Fibroblast of lung (primary cell): Measurements from ENCODE around the gene SHANK3. TPM values are rescaled to one million over a fixed set of nuclear protein-coding genes. Genes with fewer than 3 reads are reported as not detected.
"Not testable (repeated sequence)": the region's sequence is repeated elsewhere in the genome, so short reads cannot be mapped to it uniquely, and the experiment has no call there.

ENCODE experiments used
- DNase-seq, 2 donors: peaks; one replicate each; pipeline versions ENCODE4 v3.0.0 to v3.0.0-alpha.2; 2010; ENCODE audit warnings: low read depth in 2 of 2
- H2AFZ ChIP-seq: 2 replicates; pipeline ENCODE4 v1.5.1; 2012; ENCODE audit warnings: low read length, control low read depth, inconsistent platforms
- H3K27ac ChIP-seq: 2 replicates; pipeline ENCODE4 v1.5.1; 2011; ENCODE audit warnings: low read length, control low read depth; ENCODE audit not compliant: insufficient read depth
- H3K27me3 ChIP-seq: 2 replicates; pipeline ENCODE4 v1.5.1; 2011; ENCODE audit warnings: mild to moderate bottlenecking, low read length; ENCODE audit not compliant: control insufficient read depth, insufficient read depth
- H3K36me3 ChIP-seq: 2 replicates; pipeline ENCODE4 v1.5.1; 2011; ENCODE audit warnings: low read length; ENCODE audit not compliant: control insufficient read depth, insufficient read depth
- H3K4me1 ChIP-seq: 2 replicates; pipeline ENCODE4 v1.5.1; 2011; ENCODE audit warnings: low read length; ENCODE audit not compliant: control insufficient read depth, insufficient read depth; ENCODE audit errors: extremely low read depth
- H3K4me2 ChIP-seq: 2 replicates; pipeline ENCODE4 v1.5.1; 2011; ENCODE audit warnings: low read length, control low read depth; ENCODE audit not compliant: insufficient read depth; ENCODE audit errors: extremely low read depth
- H3K4me3 ChIP-seq, 4 experiments: fragments of 200-600 bp in 1 of 4; sonication (generic) in 1 of 4; replicated peaks in 1 of 4; 2 replicates each; pipeline ENCODE4 v1.5.1; 2011 to 2016; ENCODE audit warnings: low read length in 4 of 4, low read depth in 3 of 4, mild to moderate bottlenecking in 3 of 4, control low read depth in 2 of 4, inconsistent platforms in 1 of 4, mixed read lengths in 1 of 4; ENCODE audit not compliant: insufficient read depth in 1 of 4; ENCODE audit errors: control extremely low read depth in 1 of 4
- H3K79me2 ChIP-seq: 2 replicates; pipeline ENCODE4 v1.5.1; 2012; ENCODE audit warnings: mild to moderate bottlenecking, low read length, inconsistent platforms; ENCODE audit not compliant: control insufficient read depth, insufficient read depth
- H3K9ac ChIP-seq: 2 replicates; pipeline ENCODE4 v1.5.1; 2011; ENCODE audit warnings: mild to moderate bottlenecking, low read length, control low read depth; ENCODE audit not compliant: insufficient read depth
- H3K9me3 ChIP-seq: 2 replicates; pipeline ENCODE4 v1.5.1; 2012; ENCODE audit warnings: low read depth, low read length; ENCODE audit not compliant: control insufficient read depth, insufficient read depth
- H4K20me1 ChIP-seq: 2 replicates; pipeline ENCODE4 v1.5.1; 2011; ENCODE audit warnings: low read length; ENCODE audit not compliant: control insufficient read depth, insufficient read depth; ENCODE audit errors: extremely low read depth
- EZH2 ChIP-seq: IDR thresholded peaks from 2 replicates; pipeline ENCODE4 v1.5.1; 2012; ENCODE audit warnings: low read length, control low read depth, mild to moderate bottlenecking; ENCODE audit errors: missing control alignments
- polyA plus RNA-seq, 2 donors: library from polyadenylated mRNA; depleted of rRNA in 1 of 2; stranded (reverse) in 1 of 2; unstranded in 1 of 2; fragments of >200 nt; gene quantifications; 2 replicates each; pipeline ENCODE4 v1.2.1, GENCODE V29; 2011 to 2012; ENCODE audit warnings: missing spikeins in 1 of 2
- total RNA-seq: library from RNA; depleted of rRNA; stranded (reverse); fragments of >200 nt; gene quantifications from 2 replicates; pipeline ENCODE4 v1.2.1, GENCODE V29; 2014
- TF ChIP-seq, protein P1 (sequence below), 2 donors: IDR thresholded peaks in 1 of 2; conservative IDR thresholded peaks in 1 of 2; 1 replicate in 1 of 2; 2 replicates in 1 of 2; pipeline ENCODE4 v1.5.1; 2011 to 2012; ENCODE audit warnings: low read length in 2 of 2, control low read depth in 1 of 2, inconsistent platforms in 1 of 2, low read depth in 1 of 2, mild to moderate bottlenecking in 1 of 2

The SHANK3 gene
- total and polyA plus RNA-seq, 2 donors (not counting 1 experiment from before 2014, with no cell fraction given) = 0.17 to 0.33 TPM

DNA sequence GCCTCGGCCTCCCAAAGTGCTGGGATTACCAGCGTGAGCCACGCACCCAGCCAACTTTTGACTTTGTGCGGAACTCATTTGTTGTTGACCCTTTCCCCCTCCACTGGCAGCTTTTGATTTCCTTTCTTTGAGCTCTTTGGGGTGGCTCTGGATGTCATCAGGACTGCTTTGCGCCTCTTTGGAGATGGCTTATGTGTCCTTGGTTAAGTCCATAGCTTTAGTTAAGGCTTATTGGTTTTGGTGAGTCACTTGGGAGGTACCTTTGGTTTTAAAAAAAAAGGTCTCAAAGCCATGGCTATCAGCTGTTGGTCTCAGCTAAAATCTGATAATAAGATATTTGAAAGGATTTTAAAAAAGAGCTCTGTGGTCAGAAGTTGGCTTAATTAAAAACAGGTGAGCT, 39.5 kb upstream of the SHANK3 start:
- Histone ChIP-seq H3K4me3 (no peak overlapping the region), H4K20me1 (no peaks in the 10 kb centered on the region), H3K9me3 (no peaks in the 10 kb centered on the region), H3K79me2 (no peaks in the 10 kb centered on the region), H3K9ac (no peak overlapping the region), H2AFZ (no peak overlapping the region), H3K36me3 (no peaks in the 10 kb centered on the region), H3K27me3 (peaks cover 6% of the 10 kb centered on the region), H3K27ac (no peak overlapping the region), H3K4me1 (peaks cover 6% of the 10 kb centered on the region), H3K4me2 (no peak overlapping the region)
- TF ChIP-seq, protein P1, sequence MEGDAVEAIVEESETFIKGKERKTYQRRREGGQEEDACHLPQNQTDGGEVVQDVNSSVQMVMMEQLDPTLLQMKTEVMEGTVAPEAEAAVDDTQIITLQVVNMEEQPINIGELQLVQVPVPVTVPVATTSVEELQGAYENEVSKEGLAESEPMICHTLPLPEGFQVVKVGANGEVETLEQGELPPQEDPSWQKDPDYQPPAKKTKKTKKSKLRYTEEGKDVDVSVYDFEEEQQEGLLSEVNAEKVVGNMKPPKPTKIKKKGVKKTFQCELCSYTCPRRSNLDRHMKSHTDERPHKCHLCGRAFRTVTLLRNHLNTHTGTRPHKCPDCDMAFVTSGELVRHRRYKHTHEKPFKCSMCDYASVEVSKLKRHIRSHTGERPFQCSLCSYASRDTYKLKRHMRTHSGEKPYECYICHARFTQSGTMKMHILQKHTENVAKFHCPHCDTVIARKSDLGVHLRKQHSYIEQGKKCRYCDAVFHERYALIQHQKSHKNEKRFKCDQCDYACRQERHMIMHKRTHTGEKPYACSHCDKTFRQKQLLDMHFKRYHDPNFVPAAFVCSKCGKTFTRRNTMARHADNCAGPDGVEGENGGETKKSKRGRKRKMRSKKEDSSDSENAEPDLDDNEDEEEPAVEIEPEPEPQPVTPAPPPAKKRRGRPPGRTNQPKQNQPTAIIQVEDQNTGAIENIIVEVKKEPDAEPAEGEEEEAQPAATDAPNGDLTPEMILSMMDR (conservative IDR thresholded peaks at IDR 0.05 in 1 of 2, IDR thresholded peaks at IDR 0.05 in 1 of 2; ENCODE audit: low read depth in 1 of 2, low read length in 2 of 2) = no peak
- TF ChIP-seq EZH2 = no peak
- DNase-seq = no peak

DNA sequence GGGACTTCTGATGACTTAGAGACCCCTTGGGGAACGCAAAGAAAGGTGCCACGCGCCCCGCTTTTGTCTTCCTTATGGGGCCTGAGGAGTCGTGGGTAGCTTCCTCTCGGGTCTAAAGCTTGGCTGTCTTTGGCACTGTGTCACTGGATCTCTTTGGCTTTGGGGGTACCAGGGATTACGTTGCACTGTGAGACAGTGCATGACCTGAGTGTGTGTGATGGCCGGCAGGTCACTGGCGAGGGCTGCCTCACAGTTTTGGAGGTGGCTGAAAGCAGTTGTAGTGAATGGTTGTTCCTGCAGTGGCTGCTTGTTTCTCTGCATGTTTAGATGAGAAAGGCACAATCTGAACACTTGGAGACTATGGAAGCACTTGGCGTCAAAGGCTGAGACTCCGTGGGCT, 38.9 kb upstream of the SHANK3 start:
- no peak for TF ChIP-seq EZH2
- TF ChIP-seq, protein P1 (conservative IDR thresholded peaks at IDR 0.05 in 1 of 2, IDR thresholded peaks at IDR 0.05 in 1 of 2; ENCODE audit: low read depth in 1 of 2, low read length in 2 of 2) = no peak

DNA sequence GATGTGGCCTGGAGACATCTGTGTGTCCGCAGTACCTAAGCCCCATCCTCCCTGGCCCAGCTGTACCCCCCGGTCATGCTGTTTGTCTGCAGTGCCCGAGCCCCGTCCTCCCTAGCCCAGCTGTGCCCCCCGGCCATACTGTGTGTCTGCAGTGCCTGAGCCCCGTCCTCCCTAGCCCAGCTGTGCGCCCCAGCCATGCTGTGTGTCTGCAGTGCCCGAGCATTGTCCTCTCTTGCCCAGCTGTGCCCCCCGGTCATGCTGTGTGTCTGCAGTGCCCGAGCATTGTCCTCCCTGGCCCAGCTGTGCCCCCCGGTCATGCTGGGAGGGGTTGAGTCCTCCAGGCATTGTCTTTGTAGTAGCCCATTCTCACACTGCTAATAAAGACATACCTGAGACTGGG, 37.0 kb upstream of the SHANK3 start:
- Histone ChIP-seq H3K4me1 (no peaks in the 10 kb centered on the region), H3K4me3 (no peak overlapping the region), H3K79me2 (no peaks in the 10 kb centered on the region), H4K20me1 (no peaks in the 10 kb centered on the region), H3K27me3 (peaks cover 6% of the 10 kb centered on the region), H2AFZ (no peak overlapping the region), H3K9me3 (no peaks in the 10 kb centered on the region), H3K4me2 (no peak overlapping the region), H3K27ac (no peak overlapping the region), H3K36me3 (no peaks in the 10 kb centered on the region), H3K9ac (no peak overlapping the region)
- DNase-seq = no peak
- no peak for TF ChIP-seq EZH2
- TF ChIP-seq, protein P1 (conservative IDR thresholded peaks at IDR 0.05 in 1 of 2, IDR thresholded peaks at IDR 0.05 in 1 of 2; ENCODE audit: low read depth in 1 of 2, low read length in 2 of 2) = no peak

More for the DNA sequence above, 38.9 kb upstream of the SHANK3 start:
- no peaks in the 10 kb centered on the region for H4K20me1 ChIP-seq
- H3K4me2 ChIP-seq = no peak overlapping the region
- H3K79me2 ChIP-seq = no peaks in the 10 kb centered on the region
- no peak for DNase-seq
- no peaks in the 10 kb centered on the region for H3K9me3 ChIP-seq
- no peak overlapping the region for H3K4me3 ChIP-seq
- H3K36me3 ChIP-seq = no peaks in the 10 kb centered on the region
- H3K4me1 ChIP-seq = peaks cover under 1% of the 10 kb centered on the region
- H3K27me3 ChIP-seq = peaks cover 6% of the 10 kb centered on the region
- no peak overlapping the region for H2AFZ ChIP-seq
- no peak overlapping the region for H3K9ac ChIP-seq
- H3K27ac ChIP-seq = no peak overlapping the region

DNA sequence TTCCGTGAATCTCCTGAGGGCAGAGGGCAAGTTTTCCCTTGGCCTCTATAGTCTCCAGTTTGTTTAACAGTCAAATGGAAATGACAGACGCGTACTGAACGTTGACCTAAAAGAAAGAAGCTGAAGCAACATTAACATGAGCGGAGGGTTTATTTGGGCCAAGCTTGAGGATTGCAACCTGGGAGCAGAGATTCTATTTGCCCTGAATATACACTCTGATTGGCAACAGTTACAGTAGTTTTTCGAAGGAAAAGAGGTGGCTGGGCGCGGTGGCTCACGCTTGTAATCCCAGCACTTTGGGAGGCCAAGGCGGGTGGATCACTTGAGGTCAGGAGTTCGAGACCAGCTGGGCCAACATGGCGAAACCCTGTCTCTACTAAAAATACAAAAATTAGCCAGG, 32.3 kb upstream of the SHANK3 start:
- not testable (repeated sequence) for H3K9me3 ChIP-seq, H3K79me2 ChIP-seq, H3K36me3 ChIP-seq, H3K9ac ChIP-seq, H4K20me1 ChIP-seq, DNase-seq, H3K4me1 ChIP-seq, H3K4me3 ChIP-seq, H2AFZ ChIP-seq, H3K4me2 ChIP-seq, H3K27ac ChIP-seq
- H3K27me3 ChIP-seq = peaks cover 11% of the 10 kb centered on the region
